DND-41 (cell line): ENCODE results near the gene CDC42EP1.
"Not testable (repeated sequence)": the region's sequence is repeated elsewhere in the genome, so short reads cannot be mapped to it uniquely, and the experiment has no call there.

ENCODE experiments used
- ATAC-seq: fragments of 200-7000 bp; cut with Tn5 transposase; 3 replicates; pipeline ENCODE4 v1.9.1; 2021; ENCODE audit warnings: low read depth; ENCODE audit not compliant: insufficient read depth
- DNase-seq: peaks from one replicate; pipeline ENCODE4 v3.0.0-alpha.2; 2020
- H2AFZ ChIP-seq: 2 replicates; pipeline ENCODE4 v1.6.0; 2012; ENCODE audit warnings: low read depth, low read length
- H3K27ac ChIP-seq: 2 replicates; pipeline ENCODE4 v1.5.1; 2012; ENCODE audit warnings: low read length, inconsistent platforms
- H3K27me3 ChIP-seq: fragments of 200-600 bp; sonication (generic); 2 replicates; pipeline ENCODE4 v1.6.0; 2012; ENCODE audit warnings: low read length, mild to moderate bottlenecking, inconsistent platforms; ENCODE audit not compliant: insufficient read depth, poor library complexity
- H3K36me3 ChIP-seq: 2 replicates; pipeline ENCODE4 v1.5.1; 2012; ENCODE audit warnings: low read length, inconsistent platforms; ENCODE audit not compliant: insufficient read depth
- H3K4me1 ChIP-seq: 2 replicates; pipeline ENCODE4 v1.5.1; 2012; ENCODE audit warnings: mild to moderate bottlenecking, low read length; ENCODE audit not compliant: insufficient read depth
- H3K4me2 ChIP-seq: 2 replicates; pipeline ENCODE4 v1.6.0; 2012; ENCODE audit warnings: mild to moderate bottlenecking, moderate library complexity, low read length, inconsistent platforms; ENCODE audit not compliant: insufficient read depth
- H3K4me3 ChIP-seq, 2 experiments: fragments of 200-600 bp in 1 of 2; shearing (Covaris generic) in 1 of 2; 2 replicates each; pipeline ENCODE4 v1.5.1; 2012 to 2016; ENCODE audit warnings: inconsistent platforms in 2 of 2, low read length in 2 of 2, mild to moderate bottlenecking in 2 of 2, low read depth in 1 of 2, moderate library complexity in 1 of 2
- H3K79me2 ChIP-seq: 2 replicates; pipeline ENCODE4 v1.6.0; 2012; ENCODE audit warnings: low read length, inconsistent platforms; ENCODE audit not compliant: insufficient read depth
- H3K9ac ChIP-seq: 2 replicates; pipeline ENCODE4 v1.6.0; 2012; ENCODE audit warnings: low read depth, mild to moderate bottlenecking, inconsistent platforms, low read length, moderate library complexity
- H3K9me3 ChIP-seq: 2 replicates; pipeline ENCODE4 v1.5.1; 2012; ENCODE audit warnings: low read length, moderate library complexity, mild to moderate bottlenecking, inconsistent platforms; ENCODE audit not compliant: insufficient read depth, severe bottlenecking
- H4K20me1 ChIP-seq: 2 replicates; pipeline ENCODE4 v1.6.0; 2012; ENCODE audit warnings: low read length; ENCODE audit not compliant: insufficient read depth
- CTCF ChIP-seq: IDR thresholded peaks from 2 replicates; pipeline ENCODE4 v1.5.1; 2012; ENCODE audit warnings: borderline replicate concordance, low read length, moderate library complexity, mild to moderate bottlenecking; ENCODE audit not compliant: poor library complexity, severe bottlenecking; ENCODE audit errors: extremely low read depth
- EZH2 ChIP-seq: IDR thresholded peaks from 3 replicates; pipeline ENCODE4 v1.6.1; 2012; ENCODE audit warnings: borderline replicate concordance, low read depth, mild to moderate bottlenecking, moderate library complexity, low read length, inconsistent platforms; ENCODE audit not compliant: severe bottlenecking

The CDC42EP1 gene

GRCh38 chr22:37546437-37547250 is 13.6 kb upstream of the CDC42EP1 start:
- H3K27ac ChIP-seq: no peak overlapping the region
- peaks cover 4% of the 10 kb centered on the region for H4K20me1 ChIP-seq
- ATAC-seq: no peak
- no peak overlapping the region for H3K4me3 ChIP-seq
- no peaks in the 10 kb centered on the region for H3K27me3 ChIP-seq
- H3K4me1 ChIP-seq: 0 out of 2 replicates have a peak, but pooled peaks cover 3% of the 10 kb centered on the region
- no peak overlapping the region for H2AFZ ChIP-seq
- H3K9ac ChIP-seq: no peak overlapping the region
- DNase-seq: no peak
- no peaks in the 10 kb centered on the region for H3K36me3 ChIP-seq
- TF ChIP-seq CTCF: no peak
- no peak for TF ChIP-seq EZH2
- H3K4me2 ChIP-seq: no peak overlapping the region
- no peaks in the 10 kb centered on the region for H3K79me2 ChIP-seq
- H3K9me3 ChIP-seq: no peaks in the 10 kb centered on the region

GRCh38 chr22:37547251-37547741 is 13.0 kb upstream of the CDC42EP1 start:
- no peak for TF ChIP-seq CTCF
- Histone ChIP-seq H3K4me1 (no peaks in the 10 kb centered on the region), H3K9me3 (no peaks in the 10 kb centered on the region), H3K27me3 (no peaks in the 10 kb centered on the region), H2AFZ (no peak overlapping the region), H3K4me2 (no peak overlapping the region), H3K4me3 (no peak overlapping the region), H4K20me1 (peaks cover 4% of the 10 kb centered on the region), H3K36me3 (no peaks in the 10 kb centered on the region), H3K27ac (no peak overlapping the region), H3K79me2 (no peaks in the 10 kb centered on the region), H3K9ac (no peak overlapping the region)
- DNase-seq: no peak
- ATAC-seq: no peak

GRCh38 chr22:37549704-37550059 is 10.6 kb upstream of the CDC42EP1 start:
- Histone ChIP-seq H3K27me3 (peaks cover 5% of the 10 kb centered on the region), H3K27ac (no peak overlapping the region), H3K79me2 (no peaks in the 10 kb centered on the region), H4K20me1 (peaks cover 4% of the 10 kb centered on the region), H3K4me3 (no peak overlapping the region), H3K9ac (no peak overlapping the region), H3K4me2 (no peak overlapping the region), H3K4me1 (no peaks in the 10 kb centered on the region), H3K36me3 (no peaks in the 10 kb centered on the region), H3K9me3 (no peaks in the 10 kb centered on the region), H2AFZ (no peak overlapping the region)
- ATAC-seq: no peak
- TF ChIP-seq CTCF: no peak
- no peak for TF ChIP-seq EZH2
- DNase-seq: no peak

GRCh38 chr22:37550921-37551320 is 9.4 kb upstream of the CDC42EP1 start:
- H3K27me3 ChIP-seq, H2AFZ ChIP-seq, H3K4me2 ChIP-seq, DNase-seq, H3K79me2 ChIP-seq, H3K4me3 ChIP-seq, H3K9ac ChIP-seq, ATAC-seq, H3K27ac ChIP-seq, H3K4me1 ChIP-seq, H3K36me3 ChIP-seq, H4K20me1 ChIP-seq, H3K9me3 ChIP-seq: not testable (repeated sequence)
